GM12873 (cell line): ENCODE data around the gene PLCB3.

Experiments used
- TF ChIP-seq, protein P1 (sequence below): IDR thresholded peaks from 2 replicates; pipeline ENCODE4 v1.5.1; 2012; ENCODE audit warnings: low read depth, mild to moderate bottlenecking, moderate library complexity, low read length, control low read depth; ENCODE audit not compliant: insufficient read depth; ENCODE audit errors: missing control alignments

Gene PLCB3

GRCh38 chr11:64229090-64229743 lies 22.1 kb upstream of the PLCB3 start:
- TF ChIP-seq, protein P1, sequence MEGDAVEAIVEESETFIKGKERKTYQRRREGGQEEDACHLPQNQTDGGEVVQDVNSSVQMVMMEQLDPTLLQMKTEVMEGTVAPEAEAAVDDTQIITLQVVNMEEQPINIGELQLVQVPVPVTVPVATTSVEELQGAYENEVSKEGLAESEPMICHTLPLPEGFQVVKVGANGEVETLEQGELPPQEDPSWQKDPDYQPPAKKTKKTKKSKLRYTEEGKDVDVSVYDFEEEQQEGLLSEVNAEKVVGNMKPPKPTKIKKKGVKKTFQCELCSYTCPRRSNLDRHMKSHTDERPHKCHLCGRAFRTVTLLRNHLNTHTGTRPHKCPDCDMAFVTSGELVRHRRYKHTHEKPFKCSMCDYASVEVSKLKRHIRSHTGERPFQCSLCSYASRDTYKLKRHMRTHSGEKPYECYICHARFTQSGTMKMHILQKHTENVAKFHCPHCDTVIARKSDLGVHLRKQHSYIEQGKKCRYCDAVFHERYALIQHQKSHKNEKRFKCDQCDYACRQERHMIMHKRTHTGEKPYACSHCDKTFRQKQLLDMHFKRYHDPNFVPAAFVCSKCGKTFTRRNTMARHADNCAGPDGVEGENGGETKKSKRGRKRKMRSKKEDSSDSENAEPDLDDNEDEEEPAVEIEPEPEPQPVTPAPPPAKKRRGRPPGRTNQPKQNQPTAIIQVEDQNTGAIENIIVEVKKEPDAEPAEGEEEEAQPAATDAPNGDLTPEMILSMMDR: no peak

DNA sequence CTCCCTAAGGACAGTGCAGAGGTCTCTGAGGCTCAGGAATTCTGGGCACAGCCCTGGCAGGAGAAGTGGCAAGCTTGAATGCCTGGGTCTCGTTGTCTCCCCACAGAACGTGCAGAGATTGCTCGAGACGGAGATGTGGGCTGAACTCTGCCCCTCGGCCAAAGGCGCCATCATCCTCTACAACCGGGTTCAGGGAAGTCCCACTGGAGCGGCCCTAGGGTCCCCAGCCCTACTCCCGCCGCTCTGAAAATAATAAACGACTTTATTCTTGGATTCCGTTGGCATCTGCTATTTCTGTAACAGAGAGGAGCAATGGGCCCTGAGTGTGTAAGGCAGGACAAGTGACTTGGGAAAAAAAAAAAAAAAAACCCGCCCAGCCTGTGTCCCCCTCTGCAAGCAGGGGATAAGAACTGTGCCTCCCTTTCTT lies 21.6 kb upstream of the PLCB3 start:
- TF ChIP-seq, protein P1: no peak

DNA sequence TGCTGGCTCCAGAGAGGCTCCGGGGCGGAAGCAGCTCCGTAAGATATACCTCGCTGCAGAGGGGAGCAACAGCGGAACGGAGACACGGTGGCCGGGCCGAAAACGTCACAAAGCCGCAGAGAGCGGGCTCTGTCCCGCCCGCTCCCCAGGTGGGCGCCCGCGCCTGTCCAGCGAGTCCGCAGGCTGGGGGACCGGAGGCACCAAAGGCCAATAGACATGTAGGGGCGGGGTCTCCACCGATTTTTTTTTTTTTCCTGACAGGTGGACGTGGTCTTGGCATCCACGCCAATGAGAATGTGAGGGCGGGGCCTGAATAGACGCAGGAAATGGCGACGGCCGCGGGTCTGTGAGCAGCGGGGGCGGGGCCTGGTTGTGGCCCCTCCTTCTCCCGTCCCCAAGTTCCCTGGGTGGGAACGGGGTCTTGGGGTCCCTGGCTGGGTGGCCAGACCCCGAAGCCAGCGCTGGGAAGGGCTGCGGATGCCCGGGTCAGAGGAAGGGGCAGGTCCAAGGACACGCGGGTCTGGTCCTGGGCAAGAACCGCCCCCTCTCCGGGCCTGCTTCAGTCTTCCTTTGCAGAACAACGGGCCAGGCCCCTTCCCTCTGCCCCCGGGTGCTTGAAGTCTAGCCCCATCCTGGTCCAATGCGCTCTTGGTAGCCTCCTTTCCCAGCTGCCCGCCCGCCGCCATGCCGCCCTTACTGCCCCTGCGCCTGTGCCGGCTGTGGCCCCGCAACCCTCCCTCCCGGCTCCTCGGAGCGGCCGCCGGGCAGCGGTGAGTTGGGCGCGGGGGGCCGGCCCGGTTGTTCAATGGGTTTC lies 21.0 kb upstream of the PLCB3 start, which contains the start of gene DNAJC4:
Gene DNAJC4 (plus strand): TSS at position 378 of the 814 bp plus-strand sequence. CDS start 307 bp downstream, at position 685.
- TF ChIP-seq, protein P1: no peak

- TF ChIP-seq, protein P1: no peak
These were observed 20.4 kb upstream of the PLCB3 start for GRCh38 chr11:64230985-64231365.

GRCh38 chr11:64231546-64231945 lies 19.8 kb upstream of the PLCB3 start:
- TF ChIP-seq, protein P1: no peak

DNA sequence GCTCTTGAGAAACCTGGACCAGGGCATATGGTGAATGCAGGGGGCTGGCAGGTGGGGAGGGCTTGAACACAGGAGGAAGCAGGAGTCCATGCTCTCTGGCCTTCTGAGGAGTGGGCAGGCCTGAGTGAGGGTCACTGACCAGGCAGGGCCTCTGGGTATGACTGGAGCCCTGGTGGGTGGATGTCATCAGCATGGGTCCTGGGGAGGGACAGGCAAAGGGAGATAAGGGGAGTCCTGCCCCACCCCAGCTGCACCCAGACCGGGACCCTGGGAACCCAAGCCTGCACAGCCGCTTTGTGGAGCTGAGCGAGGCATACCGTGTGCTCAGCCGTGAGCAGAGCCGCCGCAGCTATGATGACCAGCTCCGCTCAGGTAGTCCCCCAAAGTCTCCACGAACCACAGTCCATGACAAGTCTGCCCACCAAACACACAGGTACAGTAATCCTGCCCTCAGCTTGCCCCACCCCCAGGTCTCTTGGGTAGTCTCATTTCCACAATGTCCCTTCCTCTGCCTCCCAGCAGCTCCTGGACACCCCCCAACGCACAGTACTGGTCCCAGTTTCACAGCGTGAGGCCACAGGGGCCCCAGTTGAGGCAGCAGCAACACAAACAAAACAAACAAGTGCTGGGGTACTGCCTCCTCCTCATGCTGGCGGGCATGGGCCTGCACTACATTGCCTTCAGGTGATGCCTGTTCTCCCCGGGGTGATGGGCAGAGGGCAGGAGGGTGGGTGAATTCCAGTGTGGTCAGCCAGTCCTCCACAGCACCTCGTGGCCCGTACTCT lies 19.0 kb upstream of the PLCB3 start:
- TF ChIP-seq, protein P1: no peak

DNA sequence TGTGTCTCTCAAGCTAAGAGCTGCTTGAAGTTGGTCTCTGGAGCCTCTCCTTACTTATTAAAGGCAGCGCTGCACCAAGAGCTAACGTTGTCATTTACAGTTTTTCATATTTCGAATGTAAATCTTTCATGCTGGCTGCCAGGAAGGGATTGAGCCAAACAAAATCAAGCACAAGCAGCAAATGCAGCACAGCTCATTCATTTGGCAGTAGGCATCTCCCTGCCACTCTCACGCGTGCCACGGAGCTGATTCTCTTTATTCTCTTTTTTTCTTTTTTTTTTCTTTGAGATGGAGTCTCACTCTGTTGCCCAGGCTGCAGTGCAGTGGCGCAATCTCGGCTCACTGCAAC lies 18.4 kb upstream of the PLCB3 start:
- TF ChIP-seq, protein P1: no peak
